Bronchial epithelial cell (primary cell): ENCODE measurements around the gene CHPT1. TPM values are rescaled to one million over a fixed set of nuclear protein-coding genes. Genes with fewer than 3 reads are reported as not detected.

Experiments
- DNase-seq: peaks from one replicate; pipeline ENCODE4 v3.0.0-alpha.2; 2010; ENCODE audit warnings: low read depth
- FAIRE-seq: peaks from 2 replicates; lab custom pipeline; 2011; peaks lifted over from hg19 to GRCh38; lab: Jason Lieb, UNC
- H3K27me3 ChIP-seq: 2 replicates; pipeline ENCODE4 v1.5.1; 2011; ENCODE audit warnings: low read length; ENCODE audit not compliant: control insufficient read depth, insufficient read depth
- H3K36me3 ChIP-seq: 2 replicates; pipeline ENCODE4 v1.5.1; 2011; ENCODE audit warnings: low read length; ENCODE audit not compliant: control insufficient read depth, insufficient read depth
- H3K4me3 ChIP-seq: 2 replicates; pipeline ENCODE4 v1.5.1; 2011; ENCODE audit warnings: mild to moderate bottlenecking, low read depth, low read length, control low read depth
- CTCF ChIP-seq: IDR thresholded peaks from 2 replicates; pipeline ENCODE4 v1.5.1; 2011; ENCODE audit warnings: mild to moderate bottlenecking, moderate library complexity, low read length, control low read depth, inconsistent platforms; ENCODE audit not compliant: insufficient read depth, severe bottlenecking
- total RNA-seq: library from RNA; depleted of rRNA; stranded (reverse); fragments of >200 nt; gene quantifications from 2 replicates; pipeline ENCODE4 v1.2.1, GENCODE V29; 2014

Gene CHPT1
- total RNA-seq, 1 donor from 2014 or later: 3.2 TPM

GRCh38 chr12:101740980-101741379 lies 43.5 kb downstream of the CHPT1 start:
- DNase-seq (no peak), FAIRE-seq (no peak)
- no peak for TF ChIP-seq CTCF
- H3K36me3 ChIP-seq: no peaks in the 10 kb centered on the region
- H3K4me3 ChIP-seq: no peak overlapping the region
- no peaks in the 10 kb centered on the region for H3K27me3 ChIP-seq

- no peak for TF ChIP-seq CTCF
- DNase-seq: no peak
- FAIRE-seq: no peak
- Histone ChIP-seq H3K27me3 (no peaks in the 10 kb centered on the region), H3K4me3 (no peak overlapping the region), H3K36me3 (no peaks in the 10 kb centered on the region)
Measured at GRCh38 chr12:101743242-101743641, 45.8 kb downstream of the CHPT1 start.

- no peak for TF ChIP-seq CTCF
- no peak overlapping the region for H3K4me3 ChIP-seq
- no peaks in the 10 kb centered on the region for H3K27me3 ChIP-seq
- no peak for FAIRE-seq
- no peak for DNase-seq
- no peaks in the 10 kb centered on the region for H3K36me3 ChIP-seq
Measured at GRCh38 chr12:101743724-101744472, 46.5 kb downstream of the CHPT1 start.

- no peak for FAIRE-seq
- no peak for TF ChIP-seq CTCF
- H3K36me3 ChIP-seq: no peaks in the 10 kb centered on the region
- H3K4me3 ChIP-seq: no peak overlapping the region
- H3K27me3 ChIP-seq: no peaks in the 10 kb centered on the region
- peak; percentile 26 for DNase-seq
Measured at GRCh38 chr12:101745481-101745880, 48.0 kb downstream of the CHPT1 start.

- no peak for FAIRE-seq
- no peak for DNase-seq
- Histone ChIP-seq H3K36me3 (peaks cover under 1% of the 10 kb centered on the region), H3K4me3 (no peak overlapping the region), H3K27me3 (no peaks in the 10 kb centered on the region)
- TF ChIP-seq CTCF: no peak
Measured at GRCh38 chr12:101746196-101746595, 48.8 kb downstream of the CHPT1 start.

- FAIRE-seq: no peak
- Histone ChIP-seq H3K4me3 (no peak overlapping the region), H3K27me3 (no peaks in the 10 kb centered on the region), H3K36me3 (peaks cover 1% of the 10 kb centered on the region)
- DNase-seq: no peak
- TF ChIP-seq CTCF: no peak
Measured at GRCh38 chr12:101746661-101747060, 49.2 kb downstream of the CHPT1 start.
